Measurements from ENCODE around the gene BDNF. TPM values are rescaled to one million over a fixed set of nuclear protein-coding genes. Genes with fewer than 3 reads are reported as not detected.

Gene BDNF
- total RNA-seq, 1 donor from 2014 or later = 0.79 TPM

DNA sequence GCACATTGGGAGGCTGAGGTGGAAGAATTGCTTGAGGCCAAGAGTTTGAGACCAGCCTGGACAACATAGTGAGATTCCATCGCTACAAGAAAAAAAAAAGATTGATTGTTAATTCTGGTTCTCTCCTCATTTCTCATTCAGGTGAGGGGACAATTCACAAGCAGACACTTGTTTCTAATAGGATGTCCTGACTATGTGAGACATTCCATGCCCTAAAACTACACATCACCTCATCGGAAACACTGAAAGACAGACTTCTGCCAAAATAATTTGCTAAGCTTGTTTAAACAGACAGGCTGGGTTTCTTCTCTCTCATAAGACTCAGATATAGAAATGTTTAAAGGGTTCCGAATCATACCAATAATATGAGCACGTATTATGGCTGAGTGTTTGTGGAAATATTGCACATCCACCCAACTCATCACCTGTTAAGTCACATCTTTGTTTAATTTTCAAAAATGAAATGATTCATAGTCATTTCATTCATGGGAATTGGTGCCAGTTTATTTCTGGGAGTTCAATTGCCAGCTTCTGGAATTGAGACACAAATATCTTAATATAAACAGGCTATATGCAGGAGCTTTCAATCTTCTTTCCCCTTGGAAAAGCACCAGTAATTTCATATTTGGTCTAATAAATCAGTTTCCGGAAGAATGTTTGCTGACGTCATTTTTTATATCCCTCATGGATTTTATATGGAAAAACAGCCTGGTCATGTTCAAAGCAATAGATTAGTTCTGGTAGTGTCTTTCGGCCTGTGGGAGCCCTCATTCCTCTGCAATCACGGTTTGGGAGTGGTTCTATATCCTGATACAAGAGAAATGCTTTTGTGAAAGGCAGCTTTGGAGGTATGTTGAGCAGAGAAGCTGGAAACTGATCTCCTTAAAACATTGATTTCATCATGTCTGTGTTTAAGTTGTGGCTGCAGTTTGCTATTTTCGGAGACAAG lies 87.0 kb downstream of the BDNF start:
- DNase-seq (ENCODE audit: low read depth) (peak; percentile 18), FAIRE-seq (no peak)
- TF ChIP-seq, protein P1, sequence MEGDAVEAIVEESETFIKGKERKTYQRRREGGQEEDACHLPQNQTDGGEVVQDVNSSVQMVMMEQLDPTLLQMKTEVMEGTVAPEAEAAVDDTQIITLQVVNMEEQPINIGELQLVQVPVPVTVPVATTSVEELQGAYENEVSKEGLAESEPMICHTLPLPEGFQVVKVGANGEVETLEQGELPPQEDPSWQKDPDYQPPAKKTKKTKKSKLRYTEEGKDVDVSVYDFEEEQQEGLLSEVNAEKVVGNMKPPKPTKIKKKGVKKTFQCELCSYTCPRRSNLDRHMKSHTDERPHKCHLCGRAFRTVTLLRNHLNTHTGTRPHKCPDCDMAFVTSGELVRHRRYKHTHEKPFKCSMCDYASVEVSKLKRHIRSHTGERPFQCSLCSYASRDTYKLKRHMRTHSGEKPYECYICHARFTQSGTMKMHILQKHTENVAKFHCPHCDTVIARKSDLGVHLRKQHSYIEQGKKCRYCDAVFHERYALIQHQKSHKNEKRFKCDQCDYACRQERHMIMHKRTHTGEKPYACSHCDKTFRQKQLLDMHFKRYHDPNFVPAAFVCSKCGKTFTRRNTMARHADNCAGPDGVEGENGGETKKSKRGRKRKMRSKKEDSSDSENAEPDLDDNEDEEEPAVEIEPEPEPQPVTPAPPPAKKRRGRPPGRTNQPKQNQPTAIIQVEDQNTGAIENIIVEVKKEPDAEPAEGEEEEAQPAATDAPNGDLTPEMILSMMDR (IDR thresholded peaks at IDR 0.05; ENCODE audit: insufficient read depth, low read length, severe bottlenecking) = no peak
- Histone ChIP-seq H3K4me3 (ENCODE audit: low read depth, low read length) (no peak overlapping the region), H3K36me3 (ENCODE audit: control insufficient read depth, insufficient read depth, low read length) (no peaks in the 10 kb centered on the region), H3K27me3 (ENCODE audit: control insufficient read depth, insufficient read depth, low read length) (no peaks in the 10 kb centered on the region)

DNA sequence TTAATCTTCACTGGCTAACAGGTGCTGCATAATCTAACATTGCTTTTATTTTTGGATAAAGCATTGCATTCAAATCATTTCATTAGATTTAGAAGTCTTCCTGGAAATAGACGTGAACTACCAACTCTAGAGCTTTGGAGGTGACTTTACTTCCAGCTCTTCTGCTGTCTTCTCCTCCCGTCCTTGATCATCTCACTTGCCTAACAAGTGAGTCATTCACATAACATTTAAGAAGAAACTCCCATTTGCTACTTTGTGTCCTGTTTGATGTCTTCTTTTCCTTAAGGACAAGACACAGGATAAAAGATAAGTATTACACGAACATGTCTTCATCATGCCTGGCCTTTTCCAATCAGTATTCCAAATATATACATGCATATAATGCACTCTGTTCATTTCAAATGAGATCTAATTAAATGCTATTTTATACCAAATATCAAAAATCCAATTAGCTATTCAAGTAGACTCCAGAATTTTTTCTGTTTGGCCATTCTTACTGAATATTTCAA lies 88.3 kb downstream of the BDNF start:
- DNase-seq (ENCODE audit: low read depth) (peak; percentile 16), FAIRE-seq (no peak)
- Histone ChIP-seq H3K27me3 (ENCODE audit: control insufficient read depth, insufficient read depth, low read length) (no peaks in the 10 kb centered on the region), H3K4me3 (ENCODE audit: low read depth, low read length) (no peak overlapping the region), H3K36me3 (ENCODE audit: control insufficient read depth, insufficient read depth, low read length) (no peaks in the 10 kb centered on the region)
- TF ChIP-seq, protein P1 (IDR thresholded peaks at IDR 0.05; ENCODE audit: insufficient read depth, low read length, severe bottlenecking) = no peak

DNA sequence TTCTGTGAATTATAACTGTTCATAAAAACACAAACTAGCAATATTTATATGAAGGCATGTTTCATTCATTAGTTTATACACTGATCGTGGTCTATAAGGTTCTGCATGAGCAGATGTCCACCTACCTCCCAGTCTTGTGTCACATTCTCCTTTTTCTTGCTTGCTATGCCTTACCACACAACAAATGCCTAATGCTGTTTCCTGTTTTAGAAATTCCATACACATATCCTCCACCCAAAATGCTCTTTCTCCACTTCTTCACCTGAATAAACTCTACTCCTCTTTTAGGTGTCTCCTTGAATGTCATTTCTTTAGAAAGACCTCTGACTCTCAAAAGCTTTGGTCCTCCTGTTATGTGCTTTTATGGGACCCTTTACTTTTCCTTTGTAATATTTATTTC lies 88.9 kb downstream of the BDNF start:
- FAIRE-seq = no peak
- Histone ChIP-seq H3K27me3 (ENCODE audit: control insufficient read depth, insufficient read depth, low read length) (no peaks in the 10 kb centered on the region), H3K36me3 (ENCODE audit: control insufficient read depth, insufficient read depth, low read length) (no peaks in the 10 kb centered on the region), H3K4me3 (ENCODE audit: low read depth, low read length) (no peak overlapping the region)
- no peak for DNase-seq (ENCODE audit: low read depth)
- TF ChIP-seq, protein P1 (IDR thresholded peaks at IDR 0.05; ENCODE audit: insufficient read depth, low read length, severe bottlenecking) = no peak

DNA sequence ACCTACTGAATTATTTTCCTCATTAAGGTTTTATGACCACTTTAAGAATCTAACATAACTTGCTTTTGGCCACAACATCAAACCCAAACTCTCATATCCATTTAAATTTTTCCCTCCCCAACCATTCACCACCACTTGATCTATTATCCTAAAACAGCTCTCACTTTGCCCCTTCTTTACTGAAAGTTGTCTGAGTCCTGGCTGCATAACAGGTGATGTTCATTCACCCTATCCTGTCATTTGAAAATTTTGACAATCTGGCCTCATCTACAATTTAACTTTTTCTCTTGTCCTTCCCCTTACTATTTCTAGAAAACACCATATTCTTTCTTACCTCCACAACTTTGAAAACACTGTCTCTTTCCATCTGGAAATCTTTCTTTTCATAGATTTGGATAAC lies 89.3 kb downstream of the BDNF start:
- TF ChIP-seq, protein P1 (IDR thresholded peaks at IDR 0.05; ENCODE audit: insufficient read depth, low read length, severe bottlenecking) = no peak
- DNase-seq (ENCODE audit: low read depth) (no peak), FAIRE-seq (no peak)
- Histone ChIP-seq H3K27me3 (ENCODE audit: control insufficient read depth, insufficient read depth, low read length) (no peaks in the 10 kb centered on the region), H3K36me3 (ENCODE audit: control insufficient read depth, insufficient read depth, low read length) (no peaks in the 10 kb centered on the region), H3K4me3 (ENCODE audit: low read depth, low read length) (no peak overlapping the region)

DNA sequence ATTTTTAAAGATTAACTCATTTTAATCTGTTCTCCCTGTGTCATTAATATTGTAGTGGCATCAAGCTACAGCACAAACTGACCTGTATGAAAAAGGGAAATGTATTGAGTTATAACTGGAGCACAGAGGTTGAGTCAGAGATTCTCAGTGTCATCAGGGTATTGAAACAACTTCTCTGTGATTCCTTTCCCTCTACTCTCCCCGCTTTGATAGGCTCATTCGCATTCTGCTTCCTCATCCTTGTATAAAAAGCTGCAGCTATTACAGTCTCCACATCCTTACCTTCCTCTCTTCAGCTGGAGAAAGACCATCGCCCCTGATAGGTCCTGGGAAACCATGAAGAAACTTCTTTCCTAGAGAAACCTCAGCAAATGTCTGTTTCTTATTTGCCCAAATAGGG lies 90.0 kb downstream of the BDNF start:
- TF ChIP-seq, protein P1 (IDR thresholded peaks at IDR 0.05; ENCODE audit: insufficient read depth, low read length, severe bottlenecking) = no peak
- DNase-seq (ENCODE audit: low read depth) = no peak
- H3K27me3 ChIP-seq (ENCODE audit: control insufficient read depth, insufficient read depth, low read length) = no peaks in the 10 kb centered on the region
- no peak overlapping the region for H3K4me3 ChIP-seq (ENCODE audit: low read depth, low read length)
- H3K36me3 ChIP-seq (ENCODE audit: control insufficient read depth, insufficient read depth, low read length) = no peaks in the 10 kb centered on the region
- FAIRE-seq = no peak
